Measurements from ENCODE around the gene PMAIP1.

GRCh38 chr18:59906203-59906602, 6.4 kb downstream of the PMAIP1 start:
- no peak for TF ChIP-seq CTCF (IDR thresholded peaks at IDR 0.05)
- TF ChIP-seq POLR2A (IDR thresholded peaks at IDR 0.05) = no peak
